Measurements from ENCODE around the gene NTS.

The NTS gene

GRCh38 chr12:85923767-85924331 is 49.8 kb downstream of the NTS start:
- ChIA-PET POLR2A (no interaction called here), CTCF (interaction anchor here (0.9 to 1.6 kb wide), 7 partner anchors 9 to 499 kb away, joined by 3 to 6 read pairs (median 3); no protein-coding TSS in a partner anchor)
- Histone ChIP-seq H3K27me3 (replicated peaks in 2 of 5; ENCODE audit: control insufficient read depth in 4 of 5, insufficient read depth in 5 of 5, low read length in 4 of 5) (peaks cover 0 to 1% (median 0%) of the 10 kb centered on the region in 5 experiments), H3K27ac (ENCODE audit: insufficient read depth in 1 of 2, low read depth in 1 of 2, low read length in 2 of 2, poor library complexity in 1 of 2, severe bottlenecking in 2 of 2) (no peak overlapping the region), H3K9me3 (ENCODE audit: control extremely low read depth in 1 of 5, control insufficient read depth in 4 of 5, insufficient read depth in 2 of 5, low read depth in 1 of 5, low read length in 4 of 5) (peaks cover 0 to 1% (median 0%) of the 10 kb centered on the region in 5 experiments), H3K4me3 (ENCODE audit: control insufficient read depth in 1 of 7, extremely low read depth in 1 of 7, insufficient read depth in 4 of 7, low read depth in 2 of 7, low read length in 6 of 7) (no peak overlapping the region), H3K36me3 (ENCODE audit: control insufficient read depth in 4 of 4, insufficient read depth in 4 of 4, low read length in 3 of 4) (no peaks in the 10 kb centered on the region), H3K4me1 (ENCODE audit: control extremely low read depth in 1 of 4, control insufficient read depth in 4 of 4, insufficient read depth in 4 of 4, low read length in 3 of 4) (no peaks in the 10 kb centered on the region)
- peak; percentile 14 to 40 (median 17) for DNase-seq
- WGBS (ENCODE audit: insufficient coverage): no CpG with 5 or more reads among the region's 1 CpG

- CTCF ChIA-PET: interaction anchor here (1.3 to 1.6 kb wide), 2 partner anchors 22 to 503 kb away, joined by 5 read pairs; no protein-coding TSS in a partner anchor
- Histone ChIP-seq H3K27me3 (replicated peaks in 2 of 5; ENCODE audit: control insufficient read depth in 4 of 5, insufficient read depth in 5 of 5, low read length in 4 of 5) (peaks cover 0 to 1% (median 0%) of the 10 kb centered on the region in 5 experiments), H3K4me3 (ENCODE audit: control insufficient read depth in 1 of 7, extremely low read depth in 1 of 7, insufficient read depth in 4 of 7, low read depth in 2 of 7, low read length in 6 of 7) (no peak overlapping the region), H3K36me3 (ENCODE audit: control insufficient read depth in 4 of 4, insufficient read depth in 4 of 4, low read length in 3 of 4) (no peaks in the 10 kb centered on the region), H3K4me1 (ENCODE audit: control extremely low read depth in 1 of 4, control insufficient read depth in 4 of 4, insufficient read depth in 4 of 4, low read length in 3 of 4) (no peaks in the 10 kb centered on the region), H3K27ac (ENCODE audit: insufficient read depth in 1 of 2, low read depth in 1 of 2, low read length in 2 of 2, poor library complexity in 1 of 2, severe bottlenecking in 2 of 2) (no peak overlapping the region), H3K9me3 (ENCODE audit: control extremely low read depth in 1 of 5, control insufficient read depth in 4 of 5, insufficient read depth in 2 of 5, low read depth in 1 of 5, low read length in 4 of 5) (peaks cover 0 to 1% (median 0%) of the 10 kb centered on the region in 5 experiments)
- POLR2A ChIA-PET: no interaction called here
- no peak for DNase-seq
These were observed 53.1 kb downstream of the NTS start for GRCh38 chr12:85927166-85927565.

Measured in common myeloid progenitor, CD34-positive (primary cell).